K562 (cell line): Measurements from ENCODE around the gene PBXIP1. TPM values are rescaled to one million over a fixed set of nuclear protein-coding genes. Genes with fewer than 3 reads are reported as not detected.
A peak's percentile ranks its signal among the peaks of the same experiment; 100 is the strongest.

Experiments used
- BRCA1 ChIP-seq, 2 experiments: fragments of 450-650 bp in 1 of 2; sonication (generic) in 1 of 2; formaldehyde crosslinking in 1 of 2; IDR thresholded peaks; 2 replicates each; pipeline versions ENCODE4 v1.5.0 to v1.6.1; 2017 to 2020; ENCODE audit warnings: mild to moderate bottlenecking in 1 of 2, missing genetic modification reagents in 1 of 2
- BRD4 ChIP-seq: fragments of 200-600 bp; sonication (generic); IDR thresholded peaks from 2 replicates; pipeline ENCODE4 v1.6.1; 2017; ENCODE audit warnings: inconsistent platforms
- CREB3L1 ChIP-seq: fragments of 450-650 bp; IDR thresholded peaks from 2 replicates; pipeline ENCODE4 v1.6.1; 2014; ENCODE audit warnings: low read depth, mild to moderate bottlenecking, moderate library complexity, borderline replicate concordance
- KHSRP ChIP-seq: fragments of 450-650 bp; IDR thresholded peaks from 2 replicates; pipeline ENCODE4 v1.6.1; 2017
- LCOR ChIP-seq: sonication (generic); formaldehyde crosslinking; IDR thresholded peaks from 2 replicates; pipeline ENCODE4 v1.8.0; 2022; ENCODE audit warnings: mild to moderate bottlenecking, missing genetic modification reagents
- LEF1 ChIP-seq: fragments of 450-650 bp; IDR thresholded peaks from 2 replicates; pipeline ENCODE4 v1.6.1; 2016; ENCODE audit warnings: mild to moderate bottlenecking
- MED1 ChIP-seq: sonication (generic); formaldehyde crosslinking; IDR thresholded peaks from 2 replicates; pipeline ENCODE4 v1.8.1; 2023; ENCODE audit warnings: missing genetic modification reagents, borderline replicate concordance
- NCOA6 ChIP-seq: fragments of 450-650 bp; IDR thresholded peaks from 2 replicates; pipeline ENCODE4 v1.6.1; 2017; ENCODE audit warnings: mild to moderate bottlenecking
- NFIX ChIP-seq: fragments of 250-450 bp; sonication (Bioruptor Pico); IDR thresholded peaks from 2 replicates; pipeline ENCODE4 v1.4.0; 2020; ENCODE audit warnings: low read depth, mild to moderate bottlenecking, moderate library complexity
- SOX6 ChIP-seq: fragments of 450-650 bp; IDR thresholded peaks from 2 replicates; pipeline ENCODE4 v1.6.1; 2014; ENCODE audit warnings: mild to moderate bottlenecking
- TSHZ1 ChIP-seq: fragments of 250-450 bp; sonication (Bioruptor Pico); IDR thresholded peaks from 2 replicates; pipeline ENCODE4 v1.4.0; 2020; ENCODE audit warnings: mild to moderate bottlenecking, moderate library complexity
- ZNF146 ChIP-seq: IDR thresholded peaks from one replicate; pipeline ENCODE4 v1.6.1; 2018; ENCODE audit warnings: missing compliant biosample characterization; ENCODE audit not compliant: unreplicated experiment
- ZNF695 ChIP-seq: fragments of 450-650 bp; formaldehyde crosslinking; IDR thresholded peaks from 2 replicates; pipeline ENCODE4 v1.4.0; 2020; ENCODE audit warnings: mild to moderate bottlenecking, moderate library complexity
- ZNF696 ChIP-seq: fragments of 250-450 bp; sonication (Bioruptor Pico); conservative IDR thresholded peaks from 2 replicates; pipeline ENCODE4 v1.4.0; 2020; ENCODE audit warnings: mild to moderate bottlenecking, moderate library complexity
- polyA plus RNA-seq, 8 experiments: library from polyadenylated mRNA; depleted of rRNA in 4 of 8; stranded (reverse) in 5 of 8; unstranded in 3 of 8; fragments of >200 nt; fragmentation: Nextera tagmentation in 2 of 8; fragmentation: Illumina TruSeq in 1 of 8; extraction: Ambion mirVana in 2 of 8; extraction: Trizol in 1 of 8; gene quantifications; 2 replicates each; pipeline versions ENCODE4 v1.2.1 to v1.2.3, GENCODE V29; 2011 to 2014; ENCODE audit warnings: inconsistent platforms in 1 of 8, missing spikeins in 1 of 8
- total RNA-seq, 7 experiments: library from RNA; depleted of rRNA in 6 of 7; stranded (reverse); fragments of >200 nt in 6 of 7; fragmentation: Illumina TruSeq in 2 of 7; extraction: Trizol in 2 of 7; gene quantifications; 2 replicates each; pipeline versions ENCODE4 v1.2.1 to v1.2.3, GENCODE V29; 2011 to 2021; ENCODE audit warnings: low replicate concordance in 1 of 7
- TF ChIP-seq, protein P1 (sequence below), 2 experiments: fragments of 450-650 bp; IDR thresholded peaks; 2 replicates each; pipeline ENCODE4 v1.6.1; 2016; ENCODE audit warnings: mild to moderate bottlenecking in 2 of 2, borderline replicate concordance in 1 of 2, low read depth in 1 of 2, moderate library complexity in 1 of 2

The PBXIP1 gene
- total and polyA plus RNA-seq, 9 of the 15 experiments (the other 6 are each of a cell fraction or from before 2014, with no cell fraction given): 0.13 to 8.3 (median 5.8) TPM

- TF ChIP-seq TSHZ1 (CRISPR knock-in tag): 0 out of 2 replicates have a peak, but pooled peaks have one; percentile 8
- no peak for TF ChIP-seq BRCA1 (IDR thresholded peaks at IDR 0.05)
- TF ChIP-seq BRCA1 (CRISPR knock-in tag; IDR thresholded peaks at IDR 0.05): no peak
- TF ChIP-seq SOX6: peak; percentile 82
- no peak for TF ChIP-seq KHSRP
- TF ChIP-seq, protein P1, sequence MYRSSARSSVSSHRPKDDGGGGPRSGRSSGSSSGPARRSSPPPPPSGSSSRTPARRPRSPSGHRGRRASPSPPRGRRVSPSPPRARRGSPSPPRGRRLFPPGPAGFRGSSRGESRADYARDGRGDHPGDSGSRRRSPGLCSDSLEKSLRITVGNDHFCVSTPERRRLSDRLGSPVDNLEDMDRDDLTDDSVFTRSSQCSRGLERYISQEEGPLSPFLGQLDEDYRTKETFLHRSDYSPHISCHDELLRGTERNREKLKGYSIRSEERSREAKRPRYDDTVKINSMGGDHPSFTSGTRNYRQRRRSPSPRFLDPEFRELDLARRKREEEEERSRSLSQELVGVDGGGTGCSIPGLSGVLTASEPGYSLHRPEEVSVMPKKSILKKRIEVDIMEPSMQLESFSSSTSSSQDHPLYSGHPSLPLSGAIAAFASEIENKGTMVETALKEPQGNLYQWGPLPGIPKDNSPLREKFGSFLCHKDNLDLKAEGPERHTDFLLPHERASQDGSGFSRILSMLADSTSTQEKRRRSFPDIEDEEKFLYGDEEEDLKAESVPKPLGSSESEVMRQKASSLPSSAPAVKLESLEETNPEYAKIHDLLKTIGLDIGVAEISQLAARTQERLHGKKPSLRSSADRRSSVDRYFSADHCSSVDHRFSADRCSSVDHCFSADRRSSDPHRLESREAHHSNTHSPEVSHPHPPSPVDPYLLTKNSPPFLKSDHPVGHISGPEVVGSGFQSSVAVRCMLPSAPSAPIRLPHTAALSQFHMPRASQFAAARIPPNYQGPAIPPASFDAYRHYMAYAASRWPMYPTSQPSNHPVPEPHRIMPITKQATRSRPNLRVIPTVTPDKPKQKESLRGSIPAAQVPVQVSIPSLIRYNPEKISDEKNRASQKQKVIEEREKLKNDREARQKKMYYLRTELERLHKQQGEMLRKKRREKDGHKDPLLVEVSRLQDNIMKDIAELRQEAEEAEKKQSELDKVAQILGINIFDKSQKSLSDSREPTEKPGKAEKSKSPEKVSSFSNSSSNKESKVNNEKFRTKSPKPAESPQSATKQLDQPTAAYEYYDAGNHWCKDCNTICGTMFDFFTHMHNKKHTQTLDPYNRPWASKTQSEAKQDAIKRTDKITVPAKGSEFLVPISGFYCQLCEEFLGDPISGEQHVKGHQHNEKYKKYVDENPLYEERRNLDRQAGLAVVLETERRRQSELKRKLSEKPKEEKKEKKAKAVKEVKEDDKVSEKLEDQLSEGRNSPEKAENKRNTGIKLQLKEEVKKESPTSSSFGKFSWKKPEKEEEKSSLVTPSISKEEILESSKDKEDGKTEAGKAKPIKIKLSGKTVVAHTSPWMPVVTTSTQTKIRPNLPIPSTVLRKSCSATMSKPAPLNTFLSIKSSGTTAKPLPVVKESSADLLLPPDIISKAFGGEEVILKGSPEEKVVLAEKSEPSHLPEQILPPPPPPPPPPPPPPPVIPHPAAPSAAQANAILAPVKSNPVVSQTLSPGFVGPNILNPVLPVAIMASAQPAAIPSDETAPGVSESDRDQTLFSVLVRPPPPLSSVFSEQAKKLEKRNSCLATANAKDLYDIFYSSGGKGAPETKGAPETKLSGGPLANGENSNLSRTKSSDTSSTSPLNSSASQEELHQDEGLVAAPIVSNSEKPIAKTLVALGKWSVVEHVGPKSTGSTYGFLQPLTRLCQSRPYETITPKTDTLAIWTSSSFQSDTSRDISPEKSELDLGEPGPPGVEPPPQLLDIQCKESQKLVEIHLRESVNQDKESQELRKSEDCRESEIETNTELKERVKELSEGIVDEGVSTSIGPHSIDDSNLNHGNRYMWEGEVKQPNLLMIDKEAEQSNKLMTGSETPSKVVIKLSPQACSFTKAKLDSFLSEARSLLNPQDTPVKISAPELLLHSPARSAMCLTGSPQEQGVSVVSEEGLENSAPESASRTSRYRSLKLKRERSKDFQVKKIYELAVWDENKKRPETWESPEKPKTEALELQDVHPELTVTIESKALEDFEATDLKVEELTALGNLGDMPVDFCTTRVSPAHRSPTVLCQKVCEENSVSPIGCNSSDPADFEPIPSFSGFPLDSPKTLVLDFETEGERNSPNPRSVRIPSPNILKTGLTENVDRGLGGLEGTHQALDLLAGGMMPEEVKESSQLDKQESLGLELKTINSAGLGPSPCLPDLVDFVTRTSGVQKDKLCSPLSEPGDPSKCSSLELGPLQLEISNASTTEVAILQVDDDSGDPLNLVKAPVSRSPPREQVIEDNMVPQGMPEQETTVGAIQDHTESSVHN (IDR thresholded peaks at IDR 0.05; ENCODE audit: borderline replicate concordance in 1 of 2, low read depth in 1 of 2): 0 out of 4 replicates have a peak, but pooled peaks of 1 of the 2 experiments have one; percentile 27
- TF ChIP-seq LEF1: peak; percentile 93
- peak; percentile 32 for TF ChIP-seq ZNF146
- peak; percentile 72; the same call in 1 of the 2 replicates for TF ChIP-seq CREB3L1
- TF ChIP-seq ZNF695 (CRISPR knock-in tag): no peak
- no peak for TF ChIP-seq MED1 (CRISPR knock-in tag)
- TF ChIP-seq BRD4: no peak
- no peak for TF ChIP-seq ZNF696 (CRISPR knock-in tag)
- TF ChIP-seq NFIX (CRISPR knock-in tag): no peak
- TF ChIP-seq NCOA6: peak; percentile 65; the same call in 1 of the 2 replicates
- TF ChIP-seq LCOR (CRISPR knock-in tag): peak; percentile 63
These were observed 45.0 kb upstream of the PBXIP1 start (continued) for GRCh38 chr1:155000726-155001424.
